ENCODE measurements around the gene TBX4. TPM values are rescaled to one million over a fixed set of nuclear protein-coding genes. Genes with fewer than 3 reads are reported as not detected.

The TBX4 gene
- total RNA-seq, 1 experiment from 2014 or later, result not detected

- CTCF ChIA-PET, result no interaction called here
- no TSS peak for BruUV-seq (replicated peaks)
These were observed 17.3 kb downstream of the TBX4 start for GRCh38 chr17:61469474-61469873.

GRCh38 chr17:61469949-61470348, 17.7 kb downstream of the TBX4 start:
- DNase-seq, result no peak
- intact Hi-C loops (cut with micrococcal nuclease; ENCODE audit: unreplicated experiment), result no loop called here
- Mint-ChIP-seq H3K4me1 (ENCODE audit: low read depth, unreplicated experiment) (no peaks in the 10 kb centered on the region), H3K36me3 (ENCODE audit: insufficient read depth, unreplicated experiment) (no peaks in the 10 kb centered on the region), H3K27ac (ENCODE audit: unreplicated experiment) (no peak overlapping the region), H3K4me3 (ENCODE audit: low read depth, unreplicated experiment) (no peak overlapping the region), H3K27me3 (ENCODE audit: unreplicated experiment) (peaks cover 18% of the 10 kb centered on the region), H3K9me3 (ENCODE audit: low read depth, unreplicated experiment) (no peaks in the 10 kb centered on the region)
- CTCF ChIA-PET, result no interaction called here
- no peak for TF ChIP-seq CTCF (IDR thresholded peaks at IDR 0.05; ENCODE audit: unreplicated experiment)
- no TSS peak for BruUV-seq (replicated peaks)

More at GRCh38 chr17:61469474-61469873, 17.3 kb downstream of the TBX4 start:
- Mint-ChIP-seq H3K27ac (ENCODE audit: unreplicated experiment) (no peak overlapping the region), H3K27me3 (ENCODE audit: unreplicated experiment) (peaks cover 18% of the 10 kb centered on the region), H3K36me3 (ENCODE audit: insufficient read depth, unreplicated experiment) (no peaks in the 10 kb centered on the region), H3K9me3 (ENCODE audit: low read depth, unreplicated experiment) (no peaks in the 10 kb centered on the region), H3K4me3 (ENCODE audit: low read depth, unreplicated experiment) (no peak overlapping the region), H3K4me1 (ENCODE audit: low read depth, unreplicated experiment) (no peaks in the 10 kb centered on the region)
- no peak for DNase-seq
- intact Hi-C loops (cut with micrococcal nuclease; ENCODE audit: unreplicated experiment), result no loop called here
- TF ChIP-seq CTCF (IDR thresholded peaks at IDR 0.05; ENCODE audit: unreplicated experiment), result no peak

- Mint-ChIP-seq H3K9me3 (ENCODE audit: low read depth, unreplicated experiment) (no peaks in the 10 kb centered on the region), H3K27ac (ENCODE audit: unreplicated experiment) (no peak overlapping the region), H3K36me3 (ENCODE audit: insufficient read depth, unreplicated experiment) (no peaks in the 10 kb centered on the region), H3K4me3 (ENCODE audit: low read depth, unreplicated experiment) (no peak overlapping the region), H3K27me3 (ENCODE audit: unreplicated experiment) (peaks cover 18% of the 10 kb centered on the region), H3K4me1 (ENCODE audit: low read depth, unreplicated experiment) (no peaks in the 10 kb centered on the region)
- DNase-seq, result no peak
- CTCF ChIA-PET, result interaction anchor here (0.7 kb wide), 1 partner anchor 63 kb away, joined by 5 read pairs; no protein-coding TSS in a partner anchor
- intact Hi-C loops (cut with micrococcal nuclease; ENCODE audit: unreplicated experiment), result no loop called here
- BruUV-seq (replicated peaks), result no TSS peak
- TF ChIP-seq CTCF (IDR thresholded peaks at IDR 0.05; ENCODE audit: unreplicated experiment), result no peak
These were observed 18.4 kb downstream of the TBX4 start for GRCh38 chr17:61470530-61471136.

GRCh38 chr17:61474235-61474927, 22.2 kb downstream of the TBX4 start:
- no peak for TF ChIP-seq CTCF (IDR thresholded peaks at IDR 0.05; ENCODE audit: unreplicated experiment)
- no peaks in the 10 kb centered on the region for H3K4me1 Mint-ChIP-seq (ENCODE audit: low read depth, unreplicated experiment)
- DNase-seq, result no peak
- H3K27ac Mint-ChIP-seq (ENCODE audit: unreplicated experiment), result no peak overlapping the region
- H3K4me3 Mint-ChIP-seq (ENCODE audit: low read depth, unreplicated experiment), result no peak overlapping the region
- peaks cover 28% of the 10 kb centered on the region for H3K27me3 Mint-ChIP-seq (ENCODE audit: unreplicated experiment)
- CTCF ChIA-PET, result no interaction called here
- BruUV-seq (replicated peaks), result no TSS peak
- no peaks in the 10 kb centered on the region for H3K9me3 Mint-ChIP-seq (ENCODE audit: low read depth, unreplicated experiment)
- H3K36me3 Mint-ChIP-seq (ENCODE audit: insufficient read depth, unreplicated experiment), result no peaks in the 10 kb centered on the region
- intact Hi-C loops (cut with micrococcal nuclease; ENCODE audit: unreplicated experiment), result no loop called here
